GM19193 (cell line): ENCODE results near the gene FAM240B.

Experiments
- POLR2A ChIP-seq: IDR thresholded peaks from 4 replicates; pipeline ENCODE4 v1.6.1; 2011; ENCODE audit not compliant: insufficient read depth, insufficient read length; ENCODE audit errors: extremely low read depth

The FAM240B gene

GRCh38 chr9:38720083-38720745, at the start of gene FAM240B:
TSS of gene FAM240B (minus strand) at chr9:38720133. CDS start at chr9:38703999, 16,134 bp downstream.
- TF ChIP-seq POLR2A: no peak

DNA sequence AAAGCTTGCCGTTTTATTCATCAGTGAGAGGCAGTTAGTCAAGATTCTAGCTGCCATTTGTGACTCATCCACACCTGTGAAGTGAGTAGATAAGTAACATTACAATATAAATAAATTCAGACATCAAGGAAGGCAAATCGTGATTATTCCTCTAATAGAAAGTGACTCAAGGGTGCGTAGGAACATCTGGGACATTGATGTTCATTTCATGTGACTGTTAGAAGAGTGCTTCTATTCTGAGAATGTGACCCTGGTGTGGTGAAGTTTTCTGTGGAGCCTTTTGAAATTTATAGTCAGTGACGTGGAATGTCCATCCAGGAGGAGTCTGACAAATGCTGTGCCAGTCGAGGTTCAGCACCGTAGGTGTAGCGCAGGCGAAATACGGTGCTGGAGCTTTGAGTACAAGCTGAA, 48.4 kb upstream of the FAM240B start:
- no peak for TF ChIP-seq POLR2A

DNA sequence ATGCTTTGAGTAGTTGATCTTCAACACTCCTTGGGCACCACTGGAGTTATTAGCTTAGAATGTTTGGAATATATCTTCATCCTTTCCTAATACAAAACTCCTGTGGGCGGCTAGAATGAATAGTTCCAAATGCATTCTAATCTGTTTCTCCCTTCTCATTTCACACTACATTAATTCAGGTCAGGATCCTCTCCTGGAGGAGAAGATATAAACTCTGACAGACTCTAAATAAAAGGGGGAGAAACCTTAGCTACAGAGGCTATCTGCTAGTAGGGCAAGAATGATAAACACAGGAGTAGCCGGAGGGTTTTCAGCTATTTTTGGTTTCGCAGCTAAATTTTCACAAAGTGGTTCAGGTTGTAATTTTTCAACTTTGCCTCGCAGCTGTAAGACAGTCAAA, 45.2 kb upstream of the FAM240B start:
- no peak for TF ChIP-seq POLR2A

GRCh38 chr9:38761999-38762398, 42.1 kb upstream of the FAM240B start:
- no peak for TF ChIP-seq POLR2A

DNA sequence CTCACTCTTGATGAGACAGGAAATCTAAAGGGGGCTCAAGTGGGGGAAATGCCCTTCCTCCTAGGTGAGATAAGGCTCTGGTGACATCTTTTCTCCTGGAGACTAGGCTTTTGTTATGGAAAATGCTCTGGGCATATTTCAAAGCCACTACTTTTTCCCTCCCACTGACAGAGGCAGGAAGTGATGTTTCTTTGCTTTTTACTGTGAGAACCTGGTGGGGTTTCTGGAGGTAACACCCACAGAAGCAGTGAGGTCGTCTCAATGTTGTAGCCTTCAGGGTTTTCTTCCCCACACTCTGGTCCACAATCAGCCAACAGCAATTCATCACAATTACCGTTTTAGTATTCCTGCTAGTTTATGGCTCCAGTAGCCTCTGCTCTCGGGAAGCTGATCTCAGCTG, 41.4 kb upstream of the FAM240B start:
- no peak for TF ChIP-seq POLR2A

DNA sequence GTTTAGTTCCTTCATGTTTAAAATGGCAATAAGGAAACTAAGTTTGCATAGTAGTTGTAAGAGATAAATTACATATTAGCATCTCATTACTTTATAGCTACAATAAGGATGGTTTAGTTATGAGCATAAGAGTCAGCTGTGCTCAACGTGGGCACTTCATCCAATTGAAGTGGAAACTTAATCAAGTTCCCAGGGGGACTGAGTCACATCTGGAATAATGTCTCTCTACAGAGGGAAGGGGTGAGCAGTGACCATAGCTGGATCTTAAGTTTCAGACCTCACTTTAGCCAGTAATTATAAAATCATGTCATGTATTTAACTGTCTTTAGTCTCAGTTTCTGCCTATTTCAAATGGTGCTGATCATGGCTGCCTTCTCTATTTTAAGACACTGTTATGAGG, 36.8 kb upstream of the FAM240B start:
- no peak for TF ChIP-seq POLR2A

DNA sequence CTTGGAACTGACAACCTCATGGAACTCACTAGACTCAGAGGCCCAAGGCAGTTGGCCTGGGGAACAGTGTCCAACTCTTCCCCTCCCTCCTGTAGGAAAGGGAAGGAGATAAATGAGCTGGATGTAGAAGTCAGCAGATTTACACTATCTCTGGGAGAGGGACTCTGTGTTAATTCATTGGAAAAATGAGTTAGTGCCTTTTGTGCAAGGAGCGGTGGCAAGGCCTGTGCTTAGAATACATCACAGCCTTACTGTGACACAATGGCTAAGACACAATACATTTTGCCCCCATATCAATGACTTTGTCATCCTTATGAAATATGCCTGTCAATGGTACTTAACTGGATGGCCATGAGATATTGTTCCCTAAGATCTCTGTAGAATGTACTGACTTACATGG, 28.0 kb upstream of the FAM240B start:
- no peak for TF ChIP-seq POLR2A

- TF ChIP-seq POLR2A: no peak
These were observed 27.1 kb upstream of the FAM240B start for GRCh38 chr9:38747067-38747466.

GRCh38 chr9:38746303-38746702, 26.4 kb upstream of the FAM240B start:
- TF ChIP-seq POLR2A: no peak

- no peak for TF ChIP-seq POLR2A
These were observed 24.6 kb upstream of the FAM240B start for GRCh38 chr9:38744484-38744883.

- no peak for TF ChIP-seq POLR2A
These were observed 17.3 kb upstream of the FAM240B start for GRCh38 chr9:38737246-38737645.

DNA sequence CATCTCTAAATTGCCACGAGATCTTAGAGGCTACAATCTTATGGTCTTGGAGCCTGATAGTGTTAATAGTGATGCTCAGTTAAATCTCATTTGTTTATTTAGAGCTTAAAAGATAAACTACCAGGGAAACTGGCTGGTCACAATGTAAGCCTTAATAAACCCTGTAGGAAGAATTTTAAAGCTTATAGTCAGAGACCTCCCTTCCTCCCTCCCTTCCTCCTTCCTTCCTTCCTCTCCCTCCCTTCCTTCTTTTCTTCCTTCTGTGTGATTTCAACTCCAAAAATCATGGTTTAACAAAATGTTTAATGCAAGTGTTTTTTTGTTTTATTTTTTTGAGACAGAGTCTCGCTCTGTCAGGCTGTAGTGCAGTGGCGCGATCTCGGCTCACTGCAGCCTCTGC, 14.9 kb upstream of the FAM240B start:
- no peak for TF ChIP-seq POLR2A

- TF ChIP-seq POLR2A: no peak
These were observed 13.6 kb upstream of the FAM240B start for GRCh38 chr9:38733503-38733902.

DNA sequence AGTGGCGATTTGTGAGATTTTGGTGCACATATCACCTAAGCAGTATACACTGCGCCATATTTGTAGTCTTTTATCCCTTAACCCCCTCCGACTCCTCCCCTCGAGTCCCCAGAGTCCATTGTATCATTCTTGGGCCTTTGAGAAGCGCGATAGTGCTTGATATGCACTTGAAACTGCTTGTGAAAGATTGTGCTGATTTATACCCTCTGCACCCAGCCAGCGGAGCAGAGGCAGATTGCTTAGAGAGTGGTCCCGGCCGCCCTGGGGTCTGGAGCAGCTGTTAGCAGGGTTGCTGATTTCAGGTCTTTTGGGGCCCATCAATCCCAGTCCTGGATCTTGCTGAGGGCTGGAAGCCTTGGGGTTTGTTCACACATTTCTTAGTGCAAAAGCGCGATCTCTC, 13.0 kb upstream of the FAM240B start:
- no peak for TF ChIP-seq POLR2A

DNA sequence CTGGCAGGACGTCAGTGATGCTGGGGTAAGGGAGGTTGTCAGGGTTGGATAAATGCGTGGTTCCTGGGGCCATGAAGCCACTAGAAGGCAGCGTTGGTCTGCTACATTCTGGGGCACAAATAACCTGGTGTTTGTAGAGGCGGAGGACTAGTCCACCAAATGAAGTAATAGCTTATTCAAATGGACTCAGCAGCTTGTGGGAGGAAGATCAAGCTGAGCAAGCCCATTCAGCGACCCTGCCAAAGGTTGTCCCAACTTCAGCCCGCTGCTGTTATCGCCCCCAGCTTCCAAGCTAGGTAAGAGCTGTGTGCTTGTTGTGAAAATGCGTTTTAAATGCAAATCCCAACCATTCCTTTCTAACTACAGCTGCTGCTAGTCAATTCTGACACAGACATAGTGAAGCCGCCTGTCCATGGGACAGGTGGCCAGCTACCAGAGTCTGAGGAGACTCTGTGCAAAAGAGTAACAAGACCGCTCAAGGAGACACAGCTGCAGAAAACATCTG, 7.6 kb upstream of the FAM240B start:
- TF ChIP-seq POLR2A: no peak

- TF ChIP-seq POLR2A: no peak
These were observed 4.8 kb upstream of the FAM240B start for GRCh38 chr9:38724754-38725153.

- TF ChIP-seq POLR2A: no peak
These were observed 1.8 kb downstream of the FAM240B start for GRCh38 chr9:38718148-38718547.
